Stimulated activated CD4-positive, alpha-beta T cell treated with anti-CD3 and anti-CD28 coated beads, TNF-alpha, amount 100 ng/mL, for 24 hours (primary cell): ENCODE data around the gene ANTXR2.

Experiments
- DNase-seq, 3 experiments: peaks; one replicate each; pipeline ENCODE4 v3.0.0-alpha.2; 2020; ENCODE audit warnings: low read depth in 3 of 3

ANTXR2 gene

GRCh38 chr4:79869597-79870237 lies 203.3 kb downstream of the ANTXR2 start:
- DNase-seq: no peak

GRCh38 chr4:79865201-79865597 lies 207.8 kb downstream of the ANTXR2 start:
- DNase-seq: no peak

GRCh38 chr4:79864500-79865200 lies 208.4 kb downstream of the ANTXR2 start:
- no peak for DNase-seq

GRCh38 chr4:79863333-79863732 lies 209.7 kb downstream of the ANTXR2 start:
- no peak for DNase-seq

- no peak for DNase-seq
These were observed 210.2 kb downstream of the ANTXR2 start for GRCh38 chr4:79862821-79863220.

GRCh38 chr4:79857811-79858210 lies 215.2 kb downstream of the ANTXR2 start:
- no peak for DNase-seq

GRCh38 chr4:79856196-79856595 lies 216.8 kb downstream of the ANTXR2 start:
- no peak for DNase-seq

- no peak for DNase-seq
These were observed 218.1 kb downstream of the ANTXR2 start for GRCh38 chr4:79854856-79855502.

GRCh38 chr4:79852305-79852730 lies 220.7 kb downstream of the ANTXR2 start:
- no peak for DNase-seq

GRCh38 chr4:79851625-79852304 lies 221.3 kb downstream of the ANTXR2 start:
- DNase-seq: no peak
